Sigmoid colon (tissue), 7 donors: ENCODE measurements around the gene MCM9. TPM values are rescaled to one million over a fixed set of nuclear protein-coding genes. Genes with fewer than 3 reads are reported as not detected.
A peak's percentile ranks its signal among the peaks of the same experiment; 100 is the strongest.

Experiments
- DNase-seq: peaks from one replicate; pipeline ENCODE4 v3.0.0-alpha.2; 2019
- H3K27ac ChIP-seq, 4 donors: fragments of 200-600 bp; sonication (generic); one replicate each; pipeline ENCODE4 v1.5.1; 2016 to 2019; ENCODE audit warnings: mild to moderate bottlenecking in 1 of 4
- H3K27me3 ChIP-seq, 3 donors: fragments of 200-600 bp; sonication (generic); one replicate each; pipeline ENCODE4 v1.5.1; 2019; ENCODE audit warnings: mild to moderate bottlenecking in 1 of 3
- H3K36me3 ChIP-seq, 4 donors: fragments of 200-600 bp; sonication (generic); one replicate each; pipeline ENCODE4 v1.5.1; 2016 to 2019
- H3K4me1 ChIP-seq, 4 donors: fragments of 200-600 bp; sonication (generic); one replicate each; pipeline ENCODE4 v1.5.1; 2017 to 2019
- H3K4me3 ChIP-seq, 4 donors: fragments of 200-600 bp; sonication (generic); one replicate each; pipeline ENCODE4 v1.5.1; 2017 to 2019; ENCODE audit warnings: mild to moderate bottlenecking in 2 of 4, moderate library complexity in 1 of 4
- H3K9me3 ChIP-seq, 4 donors: fragments of 200-600 bp in 3 of 4; sonication (generic) in 3 of 4; one replicate each; pipeline versions ENCODE4 v1.5.1 to v1.6.1; 2013 to 2019
- EP300 ChIP-seq, 4 donors: sonication (generic); formaldehyde crosslinking; IDR thresholded peaks; one replicate each; pipeline ENCODE4 v1.6.1; 2017; ENCODE audit warnings: antibody characterized with exemption in 4 of 4
- POLR2A ChIP-seq, 2 donors: fragments of 450-650 bp; IDR thresholded peaks; one replicate each; pipeline ENCODE4 v1.6.1; 2016; ENCODE audit warnings: antibody characterized with exemption in 2 of 2, mild to moderate bottlenecking in 2 of 2, moderate library complexity in 2 of 2
- POLR2AphosphoS5 ChIP-seq, 4 donors: sonication (generic); formaldehyde crosslinking; IDR thresholded peaks; one replicate each; pipeline ENCODE4 v1.6.1; 2017; ENCODE audit warnings: antibody characterized with exemption in 4 of 4
- WGBS, 2 donors: extraction: QIAGEN DNeasy Blood & Tissue Kit; methylation state at CpG; one replicate each; pipeline ENCODE4 v1.1.7; 2013; 5-methylcytosine and 5-hydroxymethylcytosine counted together
- intact Hi-C: fragments of 100-400 bp; cut with DNase I; formaldehyde crosslinking; loops from one replicate; pipeline ENCODE4 v1.15.1; 2023
- polyA plus RNA-seq, 3 donors: library from polyadenylated mRNA; stranded (reverse); fragments of 200-250 nt; gene quantifications; one replicate each; pipeline ENCODE4 v1.2.3, GENCODE V29; 2013
- total RNA-seq, 4 donors: library from RNA; depleted of rRNA; stranded (reverse); fragments of >200 nt; gene quantifications; one replicate each; pipeline ENCODE4 v1.1.0, GENCODE V29; 2016
- TF ChIP-seq, protein P1 (sequence below), 4 experiments: fragments of 450-650 bp in 3 of 4; fragments of 200-600 bp in 1 of 4; IDR thresholded peaks; one replicate each; pipeline ENCODE4 v1.5.1; 2016 to 2019; ENCODE audit warnings: antibody characterized with exemption in 4 of 4, mild to moderate bottlenecking in 3 of 4, moderate library complexity in 2 of 4
- donor health status: healthy with polysubstance abuse.
- donor health status: Bipolar disorder and iron deficiency.
- donor health status: healthy.

MCM9 gene
- total and polyA plus RNA-seq, 7 donors = 1.8 to 16.1 (median 10.2) TPM

DNA sequence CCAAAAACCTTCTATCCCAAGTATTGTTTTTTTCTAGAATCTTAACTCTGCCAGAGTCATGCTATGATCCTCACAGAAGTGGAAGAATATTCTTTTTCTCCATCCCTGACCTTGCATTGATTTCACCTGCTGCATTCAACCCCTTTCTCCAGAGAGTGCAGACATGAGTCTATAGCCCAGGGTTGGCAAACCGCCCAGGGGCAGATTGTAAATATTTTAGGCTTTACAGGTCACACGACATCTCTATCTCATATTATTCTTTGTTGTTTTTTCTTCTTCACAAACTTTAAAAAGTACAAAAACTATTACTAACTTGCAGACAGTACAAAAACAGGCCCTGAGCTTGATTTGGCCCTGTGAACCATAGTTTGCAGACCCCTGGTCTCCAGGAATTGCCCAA, 153.1 kb downstream of the MCM9 start:
- Histone ChIP-seq H3K9me3 (no peaks in the 10 kb centered on the region), H3K36me3 (no peaks in the 10 kb centered on the region), H3K27me3 (no peaks in the 10 kb centered on the region), H3K4me1 (peaks cover 0 to 28% (median 21%) of the 10 kb centered on the region in 4 donors), H3K4me3 (no peak overlapping the region), H3K27ac (no peak overlapping the region)
- WGBS, 2 donors = 52 to 57% methylated on average over 2 of the region's 2 CpGs
- TF ChIP-seq POLR2AphosphoS5 (IDR thresholded peaks at IDR 0.05) (no peak), EP300 (IDR thresholded peaks at IDR 0.05) (no peak), POLR2A (IDR thresholded peaks at IDR 0.05) (no peak)
- TF ChIP-seq, protein P1, sequence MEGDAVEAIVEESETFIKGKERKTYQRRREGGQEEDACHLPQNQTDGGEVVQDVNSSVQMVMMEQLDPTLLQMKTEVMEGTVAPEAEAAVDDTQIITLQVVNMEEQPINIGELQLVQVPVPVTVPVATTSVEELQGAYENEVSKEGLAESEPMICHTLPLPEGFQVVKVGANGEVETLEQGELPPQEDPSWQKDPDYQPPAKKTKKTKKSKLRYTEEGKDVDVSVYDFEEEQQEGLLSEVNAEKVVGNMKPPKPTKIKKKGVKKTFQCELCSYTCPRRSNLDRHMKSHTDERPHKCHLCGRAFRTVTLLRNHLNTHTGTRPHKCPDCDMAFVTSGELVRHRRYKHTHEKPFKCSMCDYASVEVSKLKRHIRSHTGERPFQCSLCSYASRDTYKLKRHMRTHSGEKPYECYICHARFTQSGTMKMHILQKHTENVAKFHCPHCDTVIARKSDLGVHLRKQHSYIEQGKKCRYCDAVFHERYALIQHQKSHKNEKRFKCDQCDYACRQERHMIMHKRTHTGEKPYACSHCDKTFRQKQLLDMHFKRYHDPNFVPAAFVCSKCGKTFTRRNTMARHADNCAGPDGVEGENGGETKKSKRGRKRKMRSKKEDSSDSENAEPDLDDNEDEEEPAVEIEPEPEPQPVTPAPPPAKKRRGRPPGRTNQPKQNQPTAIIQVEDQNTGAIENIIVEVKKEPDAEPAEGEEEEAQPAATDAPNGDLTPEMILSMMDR (IDR thresholded peaks at IDR 0.05) = no peak
- intact Hi-C loops = no loop called here
- DNase-seq = no peak

DNA sequence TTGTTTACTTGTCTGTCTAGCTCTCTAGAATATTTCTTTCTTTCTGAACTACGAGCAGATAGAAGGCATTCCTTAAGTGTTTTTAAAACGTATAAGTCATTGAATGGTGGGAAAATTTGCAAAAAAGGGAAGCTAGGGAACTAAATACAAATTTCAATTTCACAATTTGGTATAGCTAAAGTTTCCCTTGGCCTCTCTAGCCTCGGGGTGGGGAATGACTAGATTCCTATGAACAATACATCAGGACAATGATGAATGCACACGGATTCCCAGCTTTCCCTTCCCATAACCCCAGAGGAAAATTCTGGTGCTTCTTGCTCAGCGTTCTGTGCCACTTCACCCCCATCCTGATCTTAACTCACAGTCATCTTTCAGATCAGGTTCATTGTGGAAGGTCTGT, 154.3 kb downstream of the MCM9 start:
- Histone ChIP-seq H3K4me1 (peaks cover 0 to 31% (median 27%) of the 10 kb centered on the region in 4 donors), H3K36me3 (no peaks in the 10 kb centered on the region), H3K4me3 (no peak overlapping the region), H3K9me3 (no peaks in the 10 kb centered on the region), H3K27me3 (no peaks in the 10 kb centered on the region), H3K27ac (no peak overlapping the region)
- WGBS, 2 donors = 43 to 60% methylated on average over 5 of the region's 5 CpGs
- TF ChIP-seq EP300 (IDR thresholded peaks at IDR 0.05) = no peak
- DNase-seq = no peak
- intact Hi-C loops = no loop called here

DNA sequence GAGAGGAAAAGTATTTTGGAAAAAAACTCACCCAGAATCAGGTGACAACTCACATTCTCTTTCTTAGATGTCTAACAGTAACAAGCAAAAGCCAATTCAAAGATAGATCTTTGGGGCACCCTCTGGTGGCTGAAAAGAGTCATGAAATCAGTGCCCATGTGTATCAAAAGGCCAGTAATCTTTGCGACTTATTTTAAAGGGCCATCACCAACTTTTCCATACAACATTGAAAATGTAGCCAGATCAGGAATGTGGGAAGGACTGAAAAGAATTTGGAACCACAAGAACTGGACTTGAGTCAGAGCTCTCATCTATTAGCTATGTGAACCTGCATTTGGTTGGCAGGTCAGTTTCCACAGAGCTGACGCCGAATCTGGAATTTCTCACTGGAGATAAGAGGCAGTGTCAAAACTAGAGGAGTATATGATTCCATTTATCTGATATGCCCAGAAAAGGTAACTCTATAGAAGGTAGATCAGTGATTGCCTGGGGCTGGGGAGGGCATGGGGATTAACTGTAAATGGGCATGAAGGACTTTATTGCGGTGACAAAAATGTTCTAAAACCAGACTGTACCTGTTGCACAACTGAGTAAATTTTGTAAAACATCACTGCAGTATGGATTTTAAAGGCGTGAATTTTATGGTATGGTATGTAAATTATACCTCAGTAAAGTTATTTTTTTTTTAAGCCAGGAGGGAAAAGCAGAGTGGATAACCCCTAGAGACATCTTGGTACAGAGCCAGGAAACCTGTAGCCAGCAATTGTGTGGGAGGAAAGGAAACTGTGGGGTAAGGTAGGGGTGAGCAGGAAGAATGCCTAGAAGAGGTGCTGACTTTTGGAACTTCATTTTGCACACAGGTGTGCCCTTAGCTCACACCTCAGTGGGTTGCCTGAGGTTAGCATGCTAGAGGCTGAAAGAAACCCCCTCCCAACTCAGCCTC, 158.1 kb downstream of the MCM9 start:
- Histone ChIP-seq H3K36me3 (no peaks in the 10 kb centered on the region), H3K4me3 (no peak overlapping the region), H3K27me3 (no peaks in the 10 kb centered on the region), H3K4me1 (peaks cover 0 to 10% (median 6%) of the 10 kb centered on the region in 4 donors), H3K27ac (no peak overlapping the region), H3K9me3 (no peaks in the 10 kb centered on the region)
- 54 to 61% methylated on average over 5 of the region's 5 CpGs for WGBS, 2 donors
- intact Hi-C loops = loop anchor here (10.0 kb wide), 2 partner anchors 122 to 492 kb away; partner anchors contain the start of gene CEP85L
- DNase-seq = no peak
- TF ChIP-seq POLR2AphosphoS5 (IDR thresholded peaks at IDR 0.05) = no peak
- TF ChIP-seq POLR2A (IDR thresholded peaks at IDR 0.05) = no peak
- TF ChIP-seq, protein P1 (IDR thresholded peaks at IDR 0.05) = peak in 3 of 4 experiments; percentile 41 to 65 (median 52)
- TF ChIP-seq EP300 (IDR thresholded peaks at IDR 0.05) = no peak

DNA sequence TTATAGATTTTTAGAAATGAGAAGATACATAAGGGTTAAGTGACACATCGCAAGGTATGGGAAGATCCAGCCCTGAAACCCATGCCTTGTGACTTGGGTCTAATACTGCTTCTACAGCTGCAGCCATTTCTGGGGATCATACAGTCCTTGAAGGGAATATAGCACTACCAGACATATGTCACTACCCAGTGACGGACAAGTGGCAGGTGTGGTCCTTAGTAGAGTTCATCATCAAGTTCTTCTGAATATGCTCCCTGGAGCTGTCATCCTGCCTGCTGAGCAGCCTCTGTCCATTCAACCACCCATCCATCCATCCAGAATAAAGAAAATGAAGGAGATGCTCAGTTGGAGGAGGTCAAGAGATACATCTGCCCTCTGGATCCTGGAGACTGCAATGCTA, 159.6 kb downstream of the MCM9 start:
- H3K27ac ChIP-seq = no peak overlapping the region
- WGBS, 2 donors = 95 to 97% methylated on average over 2 of the region's 2 CpGs
- TF ChIP-seq, protein P1 (IDR thresholded peaks at IDR 0.05) = no peak
- no peak for TF ChIP-seq POLR2AphosphoS5 (IDR thresholded peaks at IDR 0.05)
- TF ChIP-seq EP300 (IDR thresholded peaks at IDR 0.05) = no peak
- TF ChIP-seq POLR2A (IDR thresholded peaks at IDR 0.05) = no peak
- H3K4me3 ChIP-seq = no peak overlapping the region
- H3K4me1 ChIP-seq = peaks cover 0 to 10% (median 6%) of the 10 kb centered on the region in 4 donors
- H3K9me3 ChIP-seq = no peaks in the 10 kb centered on the region
- intact Hi-C loops = loop anchor here (10.0 kb wide), 2 partner anchors 121 to 491 kb away; partner anchors contain the start of gene CEP85L
- H3K27me3 ChIP-seq = no peaks in the 10 kb centered on the region
- DNase-seq = no peak
- no peaks in the 10 kb centered on the region for H3K36me3 ChIP-seq

DNA sequence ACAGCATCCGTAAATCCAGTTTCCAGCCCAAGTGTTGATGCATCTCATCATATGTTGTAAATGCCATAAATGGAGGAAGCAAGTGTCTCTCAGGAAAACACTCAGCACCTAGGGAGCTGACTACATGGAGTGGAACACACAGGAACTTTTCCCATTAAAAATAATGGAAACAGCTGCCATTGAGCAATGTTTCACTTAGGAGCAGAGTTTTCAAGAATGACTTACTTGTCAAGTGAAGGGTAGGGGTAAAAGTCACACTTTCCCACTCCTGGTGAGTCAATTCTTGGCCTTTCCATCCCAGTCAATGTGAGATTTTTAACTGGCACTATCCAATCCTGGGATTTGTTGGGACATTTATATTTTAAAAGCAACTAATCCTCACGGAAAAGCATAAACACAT, 160.4 kb downstream of the MCM9 start:
- TF ChIP-seq POLR2A (IDR thresholded peaks at IDR 0.05) = no peak
- no peak for TF ChIP-seq EP300 (IDR thresholded peaks at IDR 0.05)
- TF ChIP-seq POLR2AphosphoS5 (IDR thresholded peaks at IDR 0.05) = no peak
- TF ChIP-seq, protein P1 (IDR thresholded peaks at IDR 0.05) = no peak
- WGBS, 2 donors = 91 to 94% methylated on average over 2 of the region's 2 CpGs
- Histone ChIP-seq H3K27ac (no peak overlapping the region), H3K4me1 (peaks cover 0 to 10% (median 6%) of the 10 kb centered on the region in 4 donors), H3K9me3 (no peaks in the 10 kb centered on the region), H3K27me3 (no peaks in the 10 kb centered on the region), H3K36me3 (no peaks in the 10 kb centered on the region), H3K4me3 (no peak overlapping the region)
- intact Hi-C loops = loop anchor here (10.0 kb wide), 2 partner anchors 120 to 490 kb away; partner anchors contain the start of gene CEP85L
- DNase-seq = no peak
